HG03442 (cell line): ENCODE data around the gene COL24A1.
A peak's percentile ranks its signal among the peaks of the same experiment; 100 is the strongest.
"Not testable (repeated sequence)": the region's sequence is repeated elsewhere in the genome, so short reads cannot be mapped to it uniquely, and the experiment has no call there.

Source experiments
- ATAC-seq: cut with Tn5 transposase; IDR thresholded peaks from one replicate; pipeline ENCODE4 v1.9.1; 2021; ENCODE audit warnings: mild to moderate bottlenecking, moderate library complexity; ENCODE audit not compliant: unreplicated experiment

The COL24A1 gene

GRCh38 chr1:85998105-85998855 is 158.3 kb downstream of the COL24A1 start:
- no peak for ATAC-seq

GRCh38 chr1:85992791-85993190 is 163.8 kb downstream of the COL24A1 start:
- ATAC-seq: peak; percentile 60

GRCh38 chr1:85991261-85991660 is 165.3 kb downstream of the COL24A1 start:
- no peak for ATAC-seq

GRCh38 chr1:85984636-85985035 is 171.9 kb downstream of the COL24A1 start:
- ATAC-seq: no peak

GRCh38 chr1:85983316-85983715 is 173.3 kb downstream of the COL24A1 start:
- ATAC-seq: no peak

GRCh38 chr1:85976516-85977205 is 179.9 kb downstream of the COL24A1 start:
- ATAC-seq: no peak

GRCh38 chr1:85975912-85976371 is 180.6 kb downstream of the COL24A1 start:
- ATAC-seq: no peak

- no peak for ATAC-seq
Observed at GRCh38 chr1:85962457-85962856, 194.1 kb downstream of the COL24A1 start.

- ATAC-seq: no peak
Observed at GRCh38 chr1:85957760-85958159, 198.8 kb downstream of the COL24A1 start.

GRCh38 chr1:85955218-85955617 is 201.4 kb downstream of the COL24A1 start:
- not testable (repeated sequence) for ATAC-seq

GRCh38 chr1:85952460-85952859 is 204.1 kb downstream of the COL24A1 start:
- ATAC-seq: no peak

- ATAC-seq: no peak
Observed at GRCh38 chr1:85947186-85947585, 209.4 kb downstream of the COL24A1 start.

GRCh38 chr1:85943945-85944344 is 212.6 kb downstream of the COL24A1 start:
- no peak for ATAC-seq

GRCh38 chr1:85943526-85943925 is 213.0 kb downstream of the COL24A1 start:
- no peak for ATAC-seq

GRCh38 chr1:85940656-85941306 is 215.8 kb downstream of the COL24A1 start:
- no peak for ATAC-seq

GRCh38 chr1:85938829-85939228 is 217.7 kb downstream of the COL24A1 start:
- no peak for ATAC-seq

GRCh38 chr1:85936470-85936869 is 220.1 kb downstream of the COL24A1 start:
- no peak for ATAC-seq

- no peak for ATAC-seq
Observed at GRCh38 chr1:85936057-85936456, 220.5 kb downstream of the COL24A1 start.

GRCh38 chr1:85935234-85935633 is 221.3 kb downstream of the COL24A1 start:
- no peak for ATAC-seq

- ATAC-seq: no peak
Observed at GRCh38 chr1:85934516-85934915, 222.1 kb downstream of the COL24A1 start.

- ATAC-seq: no peak
Observed at GRCh38 chr1:85933961-85934360, 222.6 kb downstream of the COL24A1 start.

GRCh38 chr1:85911742-85912141 is 244.8 kb downstream of the COL24A1 start:
- no peak for ATAC-seq
